Mesendoderm (in vitro differentiated cells): ENCODE measurements around the gene TRMT61A.

ENCODE experiments used
- DNase-seq: peaks from one replicate; pipeline ENCODE4 v3.0.0; 2013
- H2AK5ac ChIP-seq: 2 replicates; pipeline ENCODE4 v1.6.1; 2013; ENCODE audit warnings: low read length, inconsistent platforms
- H2BK120ac ChIP-seq: 2 replicates; pipeline ENCODE4 v1.6.1; 2013; ENCODE audit warnings: low read depth, mild to moderate bottlenecking, low read length, moderate library complexity, mixed read lengths
- H2BK15ac ChIP-seq: replicated peaks from 2 replicates; pipeline ENCODE4 v1.6.1; 2013; ENCODE audit warnings: low read depth, mild to moderate bottlenecking, moderate library complexity
- H2BK5ac ChIP-seq: 2 replicates; pipeline ENCODE4 v1.6.1; 2013; ENCODE audit warnings: low read length, inconsistent platforms
- H3K18ac ChIP-seq: 2 replicates; pipeline ENCODE4 v1.6.1; 2013; ENCODE audit warnings: mild to moderate bottlenecking, low read length, mixed read lengths
- H3K23ac ChIP-seq: one replicate; pipeline ENCODE4 v1.6.1; 2013; ENCODE audit warnings: low read length
- H3K27ac ChIP-seq: 2 replicates; pipeline ENCODE4 v1.5.1; 2013; ENCODE audit warnings: low read depth, mild to moderate bottlenecking, inconsistent platforms, low read length, moderate library complexity
- H3K27me3 ChIP-seq: 2 replicates; pipeline ENCODE4 v1.6.1; 2013; ENCODE audit warnings: low read length, control low read depth, mild to moderate bottlenecking, inconsistent platforms; ENCODE audit not compliant: insufficient read depth, poor library complexity
- H3K36me3 ChIP-seq: 2 replicates; pipeline ENCODE4 v1.6.1; 2013; ENCODE audit warnings: low read length, inconsistent platforms; ENCODE audit not compliant: control insufficient read depth, insufficient read depth
- H3K4ac ChIP-seq: one replicate; pipeline ENCODE4 v1.6.1; 2013; ENCODE audit warnings: low read depth, mild to moderate bottlenecking, low read length, moderate library complexity
- H3K4me1 ChIP-seq: 2 replicates; pipeline ENCODE4 v1.6.1; 2013; ENCODE audit warnings: low read depth, low read length, inconsistent platforms; ENCODE audit not compliant: control insufficient read depth
- H3K4me2 ChIP-seq: 2 replicates; pipeline ENCODE4 v1.6.1; 2013; ENCODE audit warnings: low read length
- H3K4me3 ChIP-seq: 2 replicates; pipeline ENCODE4 v1.5.1; 2013; ENCODE audit warnings: mild to moderate bottlenecking, low read length
- H3K56ac ChIP-seq: one replicate; pipeline ENCODE4 v1.6.1; 2013; ENCODE audit warnings: low read length
- H3K79me1 ChIP-seq: 2 replicates; pipeline ENCODE4 v1.6.1; 2013; ENCODE audit warnings: low read length, inconsistent platforms
- H3K79me2 ChIP-seq: 2 replicates; pipeline ENCODE4 v1.6.1; 2013; ENCODE audit warnings: mild to moderate bottlenecking, low read length; ENCODE audit not compliant: control insufficient read depth, insufficient read depth
- H3K9ac ChIP-seq: 2 replicates; pipeline ENCODE4 v1.6.1; 2013; ENCODE audit warnings: low read length, inconsistent platforms
- H4K5ac ChIP-seq: one replicate; pipeline ENCODE4 v1.6.1; 2013; ENCODE audit warnings: low read length
- H4K8ac ChIP-seq: one replicate; pipeline ENCODE4 v1.6.1; 2013; ENCODE audit warnings: low read depth, mild to moderate bottlenecking, control low read depth, low read length, moderate library complexity
- WGBS: extraction: QIAGEN DNeasy Blood & Tissue Kit; methylation state at CpG from one replicate; pipeline ENCODE4 v1.1.7; 2013; ENCODE audit warnings: low lambda C conversion rate, missing lambda C conversion rate; ENCODE audit not compliant: insufficient coverage; ENCODE audit errors: extremely low coverage; 5-methylcytosine and 5-hydroxymethylcytosine counted together

The TRMT61A gene

GRCh38 chr14:103503296-103503695 is 25.7 kb upstream of the TRMT61A start:
- WGBS: no CpG with 5 or more reads among the region's 12 CpGs
- DNase-seq: no peak
- no peak overlapping the region for H3K18ac ChIP-seq

GRCh38 chr14:103504991-103505565 is 23.9 kb upstream of the TRMT61A start:
- H3K79me2 ChIP-seq: no peaks in the 10 kb centered on the region
- no peak overlapping the region for H2AK5ac ChIP-seq
- H3K4me3 ChIP-seq: no peak overlapping the region
- H3K4me2 ChIP-seq: no peak overlapping the region
- WGBS: no CpG with 5 or more reads among the region's 8 CpGs
- no peak overlapping the region for H4K5ac ChIP-seq
- no peaks in the 10 kb centered on the region for H3K79me1 ChIP-seq
- no peak overlapping the region for H2BK5ac ChIP-seq
- H3K18ac ChIP-seq: no peak overlapping the region
- no peak overlapping the region for H3K23ac ChIP-seq
- no peak overlapping the region for H4K8ac ChIP-seq
- no peak overlapping the region for H2BK120ac ChIP-seq
- no peak overlapping the region for H3K4ac ChIP-seq
- H3K27me3 ChIP-seq: no peaks in the 10 kb centered on the region
- no peak overlapping the region for H2BK15ac ChIP-seq
- no peak overlapping the region for H3K27ac ChIP-seq
- no peak overlapping the region for H3K56ac ChIP-seq
- no peaks in the 10 kb centered on the region for H3K4me1 ChIP-seq
- peaks cover 9% of the 10 kb centered on the region for H3K36me3 ChIP-seq
- peak; percentile 51 for DNase-seq
- no peak overlapping the region for H3K9ac ChIP-seq

More at GRCh38 chr14:103503296-103503695, 25.7 kb upstream of the TRMT61A start:
- Histone ChIP-seq H2BK15ac (no peak overlapping the region), H3K56ac (no peak overlapping the region), H3K9ac (no peak overlapping the region), H3K36me3 (peaks cover 10% of the 10 kb centered on the region), H2AK5ac (no peak overlapping the region), H3K4me3 (no peak overlapping the region), H4K5ac (no peak overlapping the region), H3K79me2 (no peaks in the 10 kb centered on the region), H3K23ac (no peak overlapping the region), H4K8ac (no peak overlapping the region), H3K27ac (no peak overlapping the region), H3K4me1 (no peaks in the 10 kb centered on the region), H3K4me2 (no peak overlapping the region), H3K27me3 (no peaks in the 10 kb centered on the region), H2BK120ac (no peak overlapping the region), H2BK5ac (no peak overlapping the region), H3K79me1 (no peaks in the 10 kb centered on the region), H3K4ac (no peak overlapping the region)

GRCh38 chr14:103507751-103508150 is 21.2 kb upstream of the TRMT61A start:
- Histone ChIP-seq H3K9ac (no peak overlapping the region), H3K79me2 (no peaks in the 10 kb centered on the region), H4K8ac (no peak overlapping the region), H3K18ac (no peak overlapping the region), H4K5ac (no peak overlapping the region), H3K4me2 (no peak overlapping the region), H3K27me3 (no peaks in the 10 kb centered on the region), H2AK5ac (no peak overlapping the region), H3K4ac (no peak overlapping the region), H3K79me1 (no peaks in the 10 kb centered on the region), H2BK120ac (no peak overlapping the region), H3K23ac (no peak overlapping the region), H2BK15ac (no peak overlapping the region), H2BK5ac (no peak overlapping the region), H3K4me1 (no peaks in the 10 kb centered on the region), H3K4me3 (no peak overlapping the region), H3K36me3 (peaks cover 8% of the 10 kb centered on the region), H3K56ac (no peak overlapping the region), H3K27ac (no peak overlapping the region)
- no CpG with 5 or more reads among the region's 3 CpGs for WGBS
- DNase-seq: no peak

DNA sequence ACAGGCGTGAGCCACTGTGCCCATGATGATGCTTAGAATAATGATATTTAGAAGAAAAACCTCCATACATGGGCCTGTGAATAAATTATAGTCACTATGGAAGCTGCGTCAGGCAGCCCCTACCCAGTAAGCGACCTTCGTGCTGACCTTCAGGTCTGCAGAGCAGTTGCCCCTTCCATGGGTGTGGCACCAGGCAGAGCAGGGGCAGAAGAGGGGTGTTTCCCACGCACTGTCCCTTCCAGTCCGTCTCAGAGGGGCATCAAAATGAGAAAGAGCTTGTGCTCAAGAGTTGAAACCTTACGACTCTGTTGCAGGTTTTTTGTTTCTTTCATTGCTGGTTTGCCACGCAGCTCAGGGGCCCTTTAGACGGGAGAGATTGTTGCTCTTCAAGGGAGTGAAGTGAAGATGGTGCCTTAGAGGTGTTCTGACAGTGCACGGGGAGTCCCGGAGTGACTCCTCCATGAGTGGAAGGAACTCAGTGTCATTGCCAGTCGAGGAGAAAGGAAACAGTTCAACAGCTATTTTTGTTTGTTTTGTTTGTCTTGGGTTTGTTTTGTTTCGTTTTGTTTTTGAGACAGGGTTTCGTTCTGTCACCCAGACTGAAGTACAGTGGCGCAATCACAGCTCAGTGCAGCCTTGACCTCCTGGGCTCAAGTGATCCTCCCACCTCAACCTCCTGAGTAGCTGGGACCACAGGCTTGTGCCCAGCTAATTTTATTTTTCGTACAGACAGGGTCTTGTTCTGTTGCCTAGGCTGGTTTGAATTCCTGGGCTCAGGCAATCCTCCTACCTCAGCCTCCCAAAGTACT is 20.3 kb upstream of the TRMT61A start:
- H3K4ac ChIP-seq: no peak overlapping the region
- no peaks in the 10 kb centered on the region for H3K79me1 ChIP-seq
- H2AK5ac ChIP-seq: no peak overlapping the region
- H3K9ac ChIP-seq: no peak overlapping the region
- no peak overlapping the region for H3K4me2 ChIP-seq
- H3K4me3 ChIP-seq: no peak overlapping the region
- no peak overlapping the region for H2BK15ac ChIP-seq
- H4K8ac ChIP-seq: no peak overlapping the region
- H3K23ac ChIP-seq: no peak overlapping the region
- WGBS: no CpG with 5 or more reads among the region's 16 CpGs
- no peak for DNase-seq
- H3K4me1 ChIP-seq: no peaks in the 10 kb centered on the region
- H3K27ac ChIP-seq: no peak overlapping the region
- H3K27me3 ChIP-seq: no peaks in the 10 kb centered on the region
- no peak overlapping the region for H3K56ac ChIP-seq
- no peaks in the 10 kb centered on the region for H3K79me2 ChIP-seq
- no peak overlapping the region for H2BK120ac ChIP-seq
- peaks cover 3% of the 10 kb centered on the region for H3K36me3 ChIP-seq
- H3K18ac ChIP-seq: no peak overlapping the region
- no peak overlapping the region for H4K5ac ChIP-seq
- no peak overlapping the region for H2BK5ac ChIP-seq

- Histone ChIP-seq H3K4ac (no peak overlapping the region), H3K56ac (no peak overlapping the region), H3K79me2 (no peaks in the 10 kb centered on the region), H3K4me1 (no peaks in the 10 kb centered on the region), H3K18ac (no peak overlapping the region), H3K4me2 (no peak overlapping the region), H3K36me3 (no peaks in the 10 kb centered on the region), H3K79me1 (no peaks in the 10 kb centered on the region), H4K8ac (no peak overlapping the region), H3K4me3 (no peak overlapping the region), H3K23ac (no peak overlapping the region), H3K27me3 (no peaks in the 10 kb centered on the region), H4K5ac (no peak overlapping the region), H2BK15ac (no peak overlapping the region), H2BK120ac (no peak overlapping the region), H3K9ac (no peak overlapping the region), H2BK5ac (no peak overlapping the region), H3K27ac (no peak overlapping the region), H2AK5ac (no peak overlapping the region)
- no CpG with 5 or more reads among the region's 11 CpGs for WGBS
- DNase-seq: no peak
Observed at GRCh38 chr14:103509864-103510723, 18.9 kb upstream of the TRMT61A start.
